ENCODE data around the gene TMEM132A.

DNA sequence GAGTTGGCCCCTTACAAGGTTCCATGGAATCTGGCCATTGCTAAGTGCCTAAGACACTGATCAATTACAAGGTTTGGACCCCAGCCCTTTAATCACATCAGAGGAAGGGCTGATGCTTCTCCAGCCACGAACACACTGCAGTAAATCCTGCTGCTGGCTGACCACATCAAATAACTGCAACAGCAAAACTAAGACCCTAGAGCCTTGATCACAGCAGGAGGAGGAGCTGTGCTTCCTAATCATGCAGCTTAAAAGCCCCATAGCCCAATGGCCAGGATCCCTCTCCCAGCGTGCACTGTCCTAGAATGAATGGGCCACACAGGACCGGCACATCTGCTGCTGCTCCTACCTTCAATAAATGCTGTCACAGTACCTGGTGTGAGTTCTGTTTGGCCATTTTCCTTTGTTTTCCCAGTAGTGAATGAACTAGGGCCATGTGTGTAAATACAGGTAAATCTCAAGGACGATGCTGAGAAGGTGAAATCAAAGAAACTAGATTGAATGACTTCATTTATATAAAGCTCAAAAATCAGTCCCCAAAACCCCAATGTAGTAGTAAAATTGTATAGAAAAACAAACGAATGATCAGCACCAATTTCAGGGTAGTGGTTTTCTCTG lies 44.2 kb upstream of the TMEM132A start:
- TF ChIP-seq, protein P1, sequence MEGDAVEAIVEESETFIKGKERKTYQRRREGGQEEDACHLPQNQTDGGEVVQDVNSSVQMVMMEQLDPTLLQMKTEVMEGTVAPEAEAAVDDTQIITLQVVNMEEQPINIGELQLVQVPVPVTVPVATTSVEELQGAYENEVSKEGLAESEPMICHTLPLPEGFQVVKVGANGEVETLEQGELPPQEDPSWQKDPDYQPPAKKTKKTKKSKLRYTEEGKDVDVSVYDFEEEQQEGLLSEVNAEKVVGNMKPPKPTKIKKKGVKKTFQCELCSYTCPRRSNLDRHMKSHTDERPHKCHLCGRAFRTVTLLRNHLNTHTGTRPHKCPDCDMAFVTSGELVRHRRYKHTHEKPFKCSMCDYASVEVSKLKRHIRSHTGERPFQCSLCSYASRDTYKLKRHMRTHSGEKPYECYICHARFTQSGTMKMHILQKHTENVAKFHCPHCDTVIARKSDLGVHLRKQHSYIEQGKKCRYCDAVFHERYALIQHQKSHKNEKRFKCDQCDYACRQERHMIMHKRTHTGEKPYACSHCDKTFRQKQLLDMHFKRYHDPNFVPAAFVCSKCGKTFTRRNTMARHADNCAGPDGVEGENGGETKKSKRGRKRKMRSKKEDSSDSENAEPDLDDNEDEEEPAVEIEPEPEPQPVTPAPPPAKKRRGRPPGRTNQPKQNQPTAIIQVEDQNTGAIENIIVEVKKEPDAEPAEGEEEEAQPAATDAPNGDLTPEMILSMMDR (IDR thresholded peaks at IDR 0.05): no peak
- no peak for TF ChIP-seq EZH2phosphoT487 (IDR thresholded peaks at IDR 0.05)
